Measurements from ENCODE around the gene MPDZ.

MPDZ gene

DNA sequence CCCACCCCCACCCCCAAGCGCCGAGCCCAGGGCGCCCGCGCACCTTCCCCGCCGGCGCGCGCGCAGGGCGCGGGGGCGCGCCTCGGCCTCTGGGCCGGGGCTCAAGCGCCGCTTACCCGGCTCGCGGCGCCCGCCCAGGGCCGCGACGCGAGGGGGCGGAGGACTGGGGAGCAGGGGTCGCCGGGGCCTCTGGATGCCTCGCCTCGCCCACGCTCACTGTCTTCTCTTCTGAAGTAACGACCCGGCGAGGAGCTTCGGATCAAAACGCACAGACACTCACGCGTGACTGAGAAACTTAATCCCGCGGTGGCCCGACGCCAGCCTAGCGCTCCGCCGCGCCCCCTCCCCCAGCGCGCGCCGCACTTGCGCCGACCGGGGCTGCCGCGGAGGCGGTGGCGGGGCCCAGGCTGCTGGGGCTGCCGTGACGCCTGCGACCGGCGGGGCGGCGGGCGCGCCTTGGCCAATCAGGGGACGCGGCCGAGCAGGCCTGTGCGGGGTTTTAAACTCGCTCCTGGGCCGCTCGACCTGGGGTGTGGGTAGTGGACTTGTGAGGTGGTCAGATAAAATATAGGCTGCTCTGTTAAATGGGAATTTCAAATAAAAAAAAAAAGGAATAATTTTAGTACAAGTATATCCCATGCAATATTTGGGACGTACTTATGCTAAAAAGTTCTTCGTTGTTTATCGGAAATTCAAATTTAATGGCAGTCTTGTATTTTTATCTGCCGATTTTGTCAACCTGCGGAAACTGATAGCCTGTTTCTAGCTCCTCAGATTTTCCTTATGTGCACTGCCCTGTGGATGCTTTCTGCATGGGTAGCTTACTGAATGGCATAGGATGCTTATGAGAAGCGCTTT is at the start of gene MPDZ:
TSS of gene MPDZ (minus strand) at position 409 of the 858 bp plus-strand sequence. CDS start 29,377 bp downstream, outside the sequence.
- H3K27ac Mint-ChIP-seq = no peak within 1 kb of the TSS
- peaks cover 25% of the 10 kb centered on the region for H3K27me3 Mint-ChIP-seq (ENCODE audit: low read depth)
- no peaks in the 10 kb centered on the region for H3K4me1 Mint-ChIP-seq (ENCODE audit: low read depth)
- H3K36me3 Mint-ChIP-seq (ENCODE audit: low read depth) = no peaks in the 10 kb centered on the region
- peaks cover 4% of the 10 kb centered on the region for H3K9me3 Mint-ChIP-seq
- H3K4me3 Mint-ChIP-seq = no peak within 1 kb of the TSS

GRCh38 chr9:13324988-13325387 is 45.5 kb upstream of the MPDZ start:
- no peaks in the 10 kb centered on the region for H3K4me1 Mint-ChIP-seq (ENCODE audit: low read depth)
- peaks cover 5% of the 10 kb centered on the region for H3K9me3 Mint-ChIP-seq
- no peaks in the 10 kb centered on the region for H3K27me3 Mint-ChIP-seq (ENCODE audit: low read depth)
- no peak overlapping the region for H3K27ac Mint-ChIP-seq
- H3K36me3 Mint-ChIP-seq (ENCODE audit: low read depth) = no peaks in the 10 kb centered on the region
- no peak overlapping the region for H3K4me3 Mint-ChIP-seq

DNA sequence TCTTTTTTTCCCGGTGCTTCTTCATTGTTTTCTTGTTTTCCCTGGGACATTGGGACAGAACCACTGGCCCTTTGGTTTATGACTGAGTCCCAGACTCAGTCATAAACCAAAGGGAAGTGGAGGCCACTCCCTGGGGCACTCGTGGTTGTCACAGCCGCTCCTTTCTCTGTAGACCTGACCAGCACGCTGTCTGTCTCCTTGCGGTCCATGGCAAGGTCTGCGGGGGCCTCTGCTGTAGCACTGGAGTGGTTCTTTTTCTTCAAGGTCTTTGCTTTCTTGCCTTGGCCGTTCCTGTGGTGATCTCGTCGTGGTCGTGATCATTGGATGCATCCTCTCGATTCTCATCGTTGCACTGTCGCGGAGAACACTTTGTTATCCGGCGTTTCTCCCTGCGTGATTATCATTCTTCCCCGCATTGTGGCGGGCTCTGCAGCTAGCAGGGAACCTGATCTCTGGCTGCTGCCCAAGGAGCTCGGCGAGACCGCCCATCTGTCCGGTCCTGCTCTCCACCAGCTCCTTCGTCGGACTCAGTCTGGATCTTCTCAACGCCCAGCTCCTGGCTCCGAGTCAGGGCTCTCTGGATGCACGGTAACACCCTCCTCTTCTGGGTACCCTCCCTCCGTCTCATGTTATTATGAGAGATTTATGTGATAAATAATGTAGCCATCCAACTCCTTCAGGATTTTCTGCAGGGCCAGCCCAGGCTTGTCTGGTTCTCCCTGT is 43.5 kb upstream of the MPDZ start:
- Mint-ChIP-seq H3K4me1 (ENCODE audit: low read depth) (no peaks in the 10 kb centered on the region), H3K4me3 (no peak overlapping the region), H3K27ac (no peak overlapping the region), H3K27me3 (ENCODE audit: low read depth) (no peaks in the 10 kb centered on the region), H3K9me3 (peaks cover 9% of the 10 kb centered on the region), H3K36me3 (ENCODE audit: low read depth) (no peaks in the 10 kb centered on the region)

DNA sequence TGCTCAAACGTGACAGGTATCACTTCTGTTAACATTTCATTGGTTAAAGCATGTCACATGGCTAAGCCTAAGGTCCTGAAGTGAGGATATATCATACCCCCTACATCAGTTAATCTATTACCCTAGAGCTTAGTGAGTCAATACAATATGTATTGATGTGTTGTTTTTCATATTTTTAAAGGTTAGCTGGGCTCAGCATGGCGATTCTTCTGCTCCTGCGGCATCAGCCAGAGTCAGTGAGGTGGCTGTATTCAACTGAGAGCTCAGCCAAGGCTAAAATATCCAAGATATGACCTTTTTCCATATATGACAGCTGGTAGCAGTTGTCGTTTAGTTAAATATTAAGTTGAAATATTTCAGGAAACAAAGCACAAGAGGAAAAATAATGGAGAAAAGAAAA is 38.5 kb upstream of the MPDZ start:
- Mint-ChIP-seq H3K4me3 (no peak overlapping the region), H3K4me1 (ENCODE audit: low read depth) (no peaks in the 10 kb centered on the region), H3K27me3 (ENCODE audit: low read depth) (no peaks in the 10 kb centered on the region), H3K27ac (no peak overlapping the region), H3K9me3 (peaks cover 13% of the 10 kb centered on the region), H3K36me3 (ENCODE audit: low read depth) (no peaks in the 10 kb centered on the region)

- H3K27ac Mint-ChIP-seq = no peak overlapping the region
- H3K4me1 Mint-ChIP-seq (ENCODE audit: low read depth) = no peaks in the 10 kb centered on the region
- H3K9me3 Mint-ChIP-seq = peaks cover 6% of the 10 kb centered on the region
- H3K36me3 Mint-ChIP-seq (ENCODE audit: low read depth) = no peaks in the 10 kb centered on the region
- no peak overlapping the region for H3K4me3 Mint-ChIP-seq
- no peaks in the 10 kb centered on the region for H3K27me3 Mint-ChIP-seq (ENCODE audit: low read depth)
Observed at GRCh38 chr9:13296972-13297371, 17.5 kb upstream of the MPDZ start.

- Mint-ChIP-seq H3K36me3 (ENCODE audit: low read depth) (no peaks in the 10 kb centered on the region), H3K4me1 (ENCODE audit: low read depth) (no peaks in the 10 kb centered on the region), H3K27me3 (ENCODE audit: low read depth) (no peaks in the 10 kb centered on the region), H3K9me3 (peaks cover 3% of the 10 kb centered on the region), H3K27ac (no peak overlapping the region), H3K4me3 (no peak overlapping the region)
Observed at GRCh38 chr9:13295556-13295955, 16.1 kb upstream of the MPDZ start.

GRCh38 chr9:13292782-13293181 is 13.3 kb upstream of the MPDZ start:
- H3K27me3 Mint-ChIP-seq (ENCODE audit: low read depth) = no peaks in the 10 kb centered on the region
- no peak overlapping the region for H3K4me3 Mint-ChIP-seq
- no peak overlapping the region for H3K27ac Mint-ChIP-seq
- H3K36me3 Mint-ChIP-seq (ENCODE audit: low read depth) = no peaks in the 10 kb centered on the region
- H3K4me1 Mint-ChIP-seq (ENCODE audit: low read depth) = no peaks in the 10 kb centered on the region
- peaks cover 3% of the 10 kb centered on the region for H3K9me3 Mint-ChIP-seq

- no peaks in the 10 kb centered on the region for H3K27me3 Mint-ChIP-seq (ENCODE audit: low read depth)
- H3K36me3 Mint-ChIP-seq (ENCODE audit: low read depth) = no peaks in the 10 kb centered on the region
- H3K9me3 Mint-ChIP-seq = peaks cover 3% of the 10 kb centered on the region
- no peaks in the 10 kb centered on the region for H3K4me1 Mint-ChIP-seq (ENCODE audit: low read depth)
- no peak overlapping the region for H3K4me3 Mint-ChIP-seq
- H3K27ac Mint-ChIP-seq = no peak overlapping the region
Observed at GRCh38 chr9:13292158-13292557, 12.7 kb upstream of the MPDZ start.

- H3K4me1 Mint-ChIP-seq (ENCODE audit: low read depth) = no peaks in the 10 kb centered on the region
- H3K27ac Mint-ChIP-seq = no peak overlapping the region
- H3K4me3 Mint-ChIP-seq = no peak overlapping the region
- no peaks in the 10 kb centered on the region for H3K36me3 Mint-ChIP-seq (ENCODE audit: low read depth)
- H3K9me3 Mint-ChIP-seq = peaks cover 5% of the 10 kb centered on the region
- H3K27me3 Mint-ChIP-seq (ENCODE audit: low read depth) = no peaks in the 10 kb centered on the region
Observed at GRCh38 chr9:13291718-13292117, 12.2 kb upstream of the MPDZ start.

DNA sequence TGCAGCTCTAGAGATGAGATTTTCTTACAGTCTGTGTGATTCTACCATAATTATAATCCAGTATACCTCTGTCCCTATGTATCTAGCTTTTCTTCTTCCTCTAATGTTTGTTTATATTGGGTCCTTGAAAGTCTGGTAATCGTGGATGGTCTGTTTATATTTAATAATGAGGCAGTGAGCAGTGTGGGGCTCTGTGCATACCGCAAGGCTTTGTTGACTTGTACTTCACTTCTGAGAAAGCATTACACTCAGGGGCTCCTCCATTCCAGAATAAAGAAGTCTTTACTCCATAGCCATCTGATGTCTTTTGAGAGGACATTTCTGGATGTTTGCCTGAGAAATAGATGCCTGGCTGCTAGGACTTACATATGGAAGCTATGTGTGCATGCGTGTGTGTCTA is 4.5 kb upstream of the MPDZ start:
- Mint-ChIP-seq H3K4me1 (ENCODE audit: low read depth) (no peaks in the 10 kb centered on the region), H3K36me3 (ENCODE audit: low read depth) (no peaks in the 10 kb centered on the region)

DNA sequence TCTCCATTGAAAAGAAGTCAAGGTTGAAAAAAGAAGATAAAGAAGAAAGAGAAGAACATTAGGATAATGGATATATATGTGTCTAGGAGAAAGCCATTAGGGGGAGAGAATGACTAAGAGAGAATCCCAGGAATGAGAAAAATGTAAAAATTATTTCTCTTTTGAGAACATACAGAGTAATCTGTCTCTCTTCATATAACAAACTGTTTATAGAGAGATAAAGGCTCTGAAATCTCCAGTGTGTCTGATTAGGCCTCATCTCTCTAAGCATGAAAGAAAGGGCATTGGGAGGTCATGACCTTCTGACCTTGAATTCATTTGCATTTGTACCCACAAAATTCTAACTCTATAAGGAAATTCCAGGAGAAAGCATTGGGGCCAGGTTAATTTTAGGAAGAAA is 3.5 kb upstream of the MPDZ start:
- Mint-ChIP-seq H3K4me1 (ENCODE audit: low read depth) (no peaks in the 10 kb centered on the region), H3K36me3 (ENCODE audit: low read depth) (no peaks in the 10 kb centered on the region), H3K27ac (no peak overlapping the region), H3K9me3 (peaks cover 4% of the 10 kb centered on the region), H3K27me3 (ENCODE audit: low read depth) (peaks cover 20% of the 10 kb centered on the region), H3K4me3 (no peak overlapping the region)

More for the DNA sequence above, 4.5 kb upstream of the MPDZ start:
- Mint-ChIP-seq H3K27ac (no peak overlapping the region), H3K27me3 (ENCODE audit: low read depth) (peaks cover 15% of the 10 kb centered on the region), H3K9me3 (peaks cover 4% of the 10 kb centered on the region), H3K4me3 (no peak overlapping the region)

DNA sequence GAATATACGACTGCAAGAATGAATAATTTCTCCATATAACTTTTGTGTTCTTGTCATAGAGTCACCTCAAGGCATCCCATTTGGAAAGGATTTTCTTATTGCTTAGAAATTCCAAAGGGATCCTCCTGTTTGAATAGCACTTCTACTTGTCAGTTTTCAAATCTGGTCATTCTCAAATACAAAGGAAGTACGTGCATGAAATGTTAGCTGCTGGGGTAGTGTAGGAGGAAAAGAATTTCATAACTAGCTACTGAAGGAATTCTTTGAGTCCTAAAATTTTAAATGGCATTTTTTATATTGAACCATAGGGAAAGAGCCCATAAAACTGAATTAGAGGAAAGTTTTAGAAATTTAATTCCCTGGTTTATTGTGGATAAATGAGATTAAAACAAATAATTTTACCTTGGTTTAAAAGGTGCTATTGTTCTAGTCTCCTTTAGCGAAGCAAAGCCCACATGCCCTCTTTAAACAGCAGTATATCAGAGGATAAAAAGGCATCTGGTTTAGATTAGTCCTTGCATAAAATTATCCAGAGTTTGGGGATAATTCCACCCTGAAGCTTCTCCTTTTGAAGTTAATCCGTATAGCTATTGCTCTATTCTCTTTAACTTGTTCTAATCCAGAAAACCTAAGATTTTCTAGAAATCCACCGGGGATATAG is 2.0 kb upstream of the MPDZ start:
- Mint-ChIP-seq H3K27me3 (ENCODE audit: low read depth) (peaks cover 25% of the 10 kb centered on the region), H3K36me3 (ENCODE audit: low read depth) (no peaks in the 10 kb centered on the region)

DNA sequence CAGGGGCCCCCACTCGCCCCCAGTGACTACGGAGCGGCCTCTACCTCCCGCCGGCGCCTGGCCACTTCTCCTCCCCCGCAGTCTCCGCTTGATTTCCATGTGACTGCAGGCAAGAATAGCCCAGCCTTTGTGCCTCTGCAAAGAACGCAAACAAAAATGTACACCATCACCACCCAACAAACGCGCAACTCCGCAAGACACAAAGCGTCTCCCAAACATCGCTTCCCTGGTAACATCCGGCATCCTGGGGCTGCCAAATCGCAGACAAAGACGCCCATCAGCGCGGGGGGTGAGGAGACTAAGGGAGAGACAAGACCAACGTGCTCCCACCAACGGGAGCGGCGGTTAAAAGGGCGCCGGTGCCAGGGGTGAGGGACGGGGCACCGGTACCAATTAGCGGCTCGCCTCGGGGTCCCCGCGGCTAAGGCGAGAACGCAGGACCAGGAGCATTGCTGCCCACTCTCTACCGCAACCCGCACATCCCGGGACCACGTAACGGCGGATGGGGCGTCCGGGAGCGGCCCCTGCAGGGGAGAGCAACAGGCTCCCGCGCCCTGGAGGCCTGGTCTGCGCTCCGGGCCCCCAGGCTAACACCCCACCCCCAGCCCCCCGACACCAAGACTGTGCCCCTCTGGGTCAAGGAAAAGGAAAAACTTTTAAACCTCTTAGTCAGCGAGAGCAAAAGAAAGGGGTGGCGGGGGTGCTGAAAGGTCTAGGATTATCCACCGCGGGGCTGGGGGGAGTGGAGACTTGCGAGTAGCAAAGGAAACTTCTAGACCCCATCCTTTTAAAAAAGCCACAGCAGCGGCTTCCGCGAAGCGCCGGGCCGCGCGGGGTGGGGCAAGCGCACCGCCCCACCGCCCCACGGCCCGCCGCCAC is 885 bp downstream of the MPDZ start:
- H3K4me3 Mint-ChIP-seq = no peak overlapping the region
- H3K9me3 Mint-ChIP-seq = peaks cover 4% of the 10 kb centered on the region
- no peak overlapping the region for H3K27ac Mint-ChIP-seq
- peaks cover 25% of the 10 kb centered on the region for H3K27me3 Mint-ChIP-seq (ENCODE audit: low read depth)
- H3K36me3 Mint-ChIP-seq (ENCODE audit: low read depth) = no peaks in the 10 kb centered on the region
- H3K4me1 Mint-ChIP-seq (ENCODE audit: low read depth) = no peaks in the 10 kb centered on the region

More for the DNA sequence above, 2.0 kb upstream of the MPDZ start:
- no peaks in the 10 kb centered on the region for H3K4me1 Mint-ChIP-seq (ENCODE audit: low read depth)
- no peak overlapping the region for H3K27ac Mint-ChIP-seq
- H3K4me3 Mint-ChIP-seq = no peak overlapping the region
- peaks cover 4% of the 10 kb centered on the region for H3K9me3 Mint-ChIP-seq

GRCh38 chr9:13278023-13278367 is 1.5 kb downstream of the MPDZ start:
- no peaks in the 10 kb centered on the region for H3K4me1 Mint-ChIP-seq (ENCODE audit: low read depth)
- peaks cover 25% of the 10 kb centered on the region for H3K27me3 Mint-ChIP-seq (ENCODE audit: low read depth)
- H3K36me3 Mint-ChIP-seq (ENCODE audit: low read depth) = no peaks in the 10 kb centered on the region
- H3K4me3 Mint-ChIP-seq = no peak overlapping the region
- no peak overlapping the region for H3K27ac Mint-ChIP-seq
- H3K9me3 Mint-ChIP-seq = peaks cover 4% of the 10 kb centered on the region
